ENCODE data around the gene DCXR.

- no peak for TF ChIP-seq CTCF (IDR thresholded peaks at IDR 0.05)
- no peak for TF ChIP-seq POLR2A (IDR thresholded peaks at IDR 0.05)
These were observed 9.4 kb upstream of the DCXR start for GRCh38 chr17:82046903-82047302.

Measured in esophagus squamous epithelium (tissue), 4 donors.